Measurements from ENCODE around the gene NPW. TPM values are rescaled to one million over a fixed set of nuclear protein-coding genes. Genes with fewer than 3 reads are reported as not detected.

Gene NPW
- polyA plus RNA-seq, 1 experiment = 0.66 TPM

GRCh38 chr16:2039274-2040031 lies 19.9 kb downstream of the NPW start:
- H3K27ac ChIP-seq (ENCODE audit: low read depth, low read length) = peak overlapping the region; percentile 91
- CTCF ChIA-PET = interaction anchor here (1.2 to 2.4 kb wide), 2 partner anchors 35 to 101 kb away, joined by 4 to 9 read pairs; no protein-coding TSS in a partner anchor
- H3K9me3 ChIP-seq (ENCODE audit: control insufficient read depth, insufficient read depth, low read length) = no peaks in the 10 kb centered on the region; the same call in 1 of the 2 replicates

GRCh38 chr16:2040041-2040786 lies 20.6 kb downstream of the NPW start:
- ChIA-PET POLR2A (interaction anchor here (0.5 to 2.2 kb wide), 5 partner anchors 13 to 347 kb away, joined by 3 to 12 read pairs (median 5); partner anchors contain the start of genes NHERF2, RPS2 and TRAF7), CTCF (interaction anchor here (1.2 to 2.4 kb wide), 2 partner anchors 36 to 100 kb away, joined by 4 to 9 read pairs; no protein-coding TSS in a partner anchor)
- no peak for TF ChIP-seq CTCF (IDR thresholded peaks at IDR 0.05; ENCODE audit: low read depth, low read length)
- H3K9me3 ChIP-seq (ENCODE audit: control insufficient read depth, insufficient read depth, low read length) = no peaks in the 10 kb centered on the region; the same call in 1 of the 2 replicates
- no peak for DNase-seq (ENCODE audit: low read depth, low spot score)
- H3K27me3 ChIP-seq (ENCODE audit: control insufficient read depth, insufficient read depth, low read length) = no peaks in the 10 kb centered on the region
- peak overlapping the region; percentile 91 for H3K27ac ChIP-seq (ENCODE audit: low read depth, low read length)
- H3K4me3 ChIP-seq (ENCODE audit: low read depth, low read length) = no peak overlapping the region

More at GRCh38 chr16:2039274-2040031, 19.9 kb downstream of the NPW start:
- POLR2A ChIA-PET = interaction anchor here (0.6 to 2.2 kb wide), 5 partner anchors 11 to 116 kb away, joined by 3 to 11 read pairs (median 5); partner anchors contain the start of genes NHERF2, RPS2 and TRAF7
- no peaks in the 10 kb centered on the region for H3K27me3 ChIP-seq (ENCODE audit: control insufficient read depth, insufficient read depth, low read length)
- peak; percentile 81 for DNase-seq (ENCODE audit: low read depth, low spot score)
- no peak for TF ChIP-seq CTCF (IDR thresholded peaks at IDR 0.05; ENCODE audit: low read depth, low read length)
- H3K4me3 ChIP-seq (ENCODE audit: low read depth, low read length) = no peak overlapping the region

- Histone ChIP-seq H3K9me3 (ENCODE audit: control insufficient read depth, insufficient read depth, low read length) (no peaks in the 10 kb centered on the region; the same call in 1 of the 2 replicates), H3K27ac (ENCODE audit: low read depth, low read length) (peak overlapping the region; percentile 91), H3K4me3 (ENCODE audit: low read depth, low read length) (no peak overlapping the region), H3K27me3 (ENCODE audit: control insufficient read depth, insufficient read depth, low read length) (no peaks in the 10 kb centered on the region)
- CTCF ChIA-PET = interaction anchor here (2.4 kb wide), 1 partner anchor 100 kb away, joined by 9 read pairs; no protein-coding TSS in a partner anchor
- no peak for TF ChIP-seq CTCF (IDR thresholded peaks at IDR 0.05; ENCODE audit: low read depth, low read length)
- POLR2A ChIA-PET = interaction anchor here (0.5 to 2.2 kb wide), 3 partner anchors 76 to 347 kb away, joined by 5 to 12 read pairs (median 11); partner anchors contain the start of genes RPS2 and TRAF7
- DNase-seq (ENCODE audit: low read depth, low spot score) = no peak
These were observed 21.4 kb downstream of the NPW start for GRCh38 chr16:2040787-2041522.

GRCh38 chr16:2042171-2042985 lies 22.8 kb downstream of the NPW start:
- H3K27ac ChIP-seq (ENCODE audit: low read depth, low read length) = no peak overlapping the region
- H3K9me3 ChIP-seq (ENCODE audit: control insufficient read depth, insufficient read depth, low read length) = no peaks in the 10 kb centered on the region; the same call in 1 of the 2 replicates
- no peak for TF ChIP-seq CTCF (IDR thresholded peaks at IDR 0.05; ENCODE audit: low read depth, low read length)
- H3K27me3 ChIP-seq (ENCODE audit: control insufficient read depth, insufficient read depth, low read length) = no peaks in the 10 kb centered on the region
- POLR2A ChIA-PET = no interaction called here
- no peak for DNase-seq (ENCODE audit: low read depth, low spot score)
- no peak overlapping the region for H3K4me3 ChIP-seq (ENCODE audit: low read depth, low read length)
- CTCF ChIA-PET = no interaction called here

All from AG04450 (cell line).